OCI-LY1 (cell line): ENCODE results near the gene FAM83E.

ENCODE experiments used
- H2AFZ ChIP-seq: fragments of 200-600 bp; sonication (generic), shearing (Covaris generic); 2 replicates; pipeline ENCODE4 v1.6.0; 2014; ENCODE audit warnings: antibody characterized with exemption, mild to moderate bottlenecking, low read length
- H3F3A ChIP-seq: fragments of 200-600 bp; sonication (generic), shearing (Covaris generic); 2 replicates; pipeline ENCODE4 v1.6.0; 2014; ENCODE audit warnings: mild to moderate bottlenecking, antibody characterized with exemption, low read length, moderate library complexity; ENCODE audit not compliant: insufficient read depth
- H3K27ac ChIP-seq: fragments of 200-600 bp; sonication (generic); 2 replicates; pipeline ENCODE4 v1.5.1; 2014; ENCODE audit warnings: low read length, mixed run types, mild to moderate bottlenecking, low read depth; ENCODE audit not compliant: poor library complexity, severe bottlenecking
- H3K27me3 ChIP-seq: fragments of 200-600 bp; sonication (generic); 2 replicates; pipeline ENCODE4 v1.6.0; 2014; ENCODE audit warnings: antibody characterized with exemption, mild to moderate bottlenecking, low read length, moderate library complexity; ENCODE audit not compliant: insufficient read depth
- H3K36me3 ChIP-seq: fragments of 200-600 bp; sonication (generic); 2 replicates; pipeline ENCODE4 v1.6.1; 2014; ENCODE audit warnings: mild to moderate bottlenecking, antibody characterized with exemption, low read length, moderate library complexity, mixed read lengths; ENCODE audit not compliant: insufficient read depth
- H3K4me1 ChIP-seq: fragments of 200-600 bp; sonication (generic); 2 replicates; pipeline ENCODE4 v1.5.1; 2014; ENCODE audit warnings: mild to moderate bottlenecking, low read length, moderate library complexity; ENCODE audit not compliant: insufficient read depth, severe bottlenecking
- H3K4me2 ChIP-seq: fragments of 200-600 bp; sonication (generic), shearing (Covaris generic); 2 replicates; pipeline ENCODE4 v1.6.1; 2014; ENCODE audit warnings: low read length
- H3K4me3 ChIP-seq: fragments of 200-600 bp; sonication (generic); 2 replicates; pipeline ENCODE4 v1.5.1; 2014; ENCODE audit warnings: low read length, low read depth, mild to moderate bottlenecking, mixed read lengths; ENCODE audit not compliant: poor library complexity, severe bottlenecking
- H3K79me2 ChIP-seq: fragments of 200-600 bp; shearing (Covaris generic); 2 replicates; pipeline ENCODE4 v1.6.1; 2016; ENCODE audit warnings: mixed run types, low read length, mixed read lengths; ENCODE audit not compliant: insufficient read depth
- H3K9ac ChIP-seq: fragments of 200-600 bp; sonication (generic), shearing (Covaris generic); 2 replicates; pipeline ENCODE4 v1.6.1; 2014; ENCODE audit warnings: mild to moderate bottlenecking, low read length, mixed read lengths
- H3K9me2 ChIP-seq: fragments of 200-600 bp; sonication (generic), shearing (Covaris generic); 2 replicates; pipeline ENCODE4 v1.6.1; 2014; ENCODE audit warnings: low read depth, mild to moderate bottlenecking, low read length, mixed read lengths
- H3K9me3 ChIP-seq: fragments of 200-600 bp; shearing (Covaris generic); 2 replicates; pipeline ENCODE4 v1.6.1; 2014; ENCODE audit warnings: low read length, mixed read lengths
- H4K20me1 ChIP-seq: fragments of 200-600 bp; sonication (generic), shearing (Covaris generic); 2 replicates; pipeline ENCODE4 v1.6.0; 2016; ENCODE audit warnings: mild to moderate bottlenecking, low read length; ENCODE audit not compliant: insufficient read depth
- CTCF ChIP-seq: fragments of 200-600 bp; sonication (generic), shearing (Covaris generic); IDR thresholded peaks from 2 replicates; pipeline ENCODE4 v1.5.1; 2017; ENCODE audit warnings: mild to moderate bottlenecking, antibody characterized with exemption, low read length, moderate library complexity, mixed read lengths
- EZH2 ChIP-seq: fragments of 200-600 bp; sonication (generic), shearing (Covaris generic); IDR thresholded peaks from 2 replicates; pipeline ENCODE4 v1.8.0; 2017; ENCODE audit warnings: borderline replicate concordance, mixed run types, mild to moderate bottlenecking, antibody characterized with exemption, low read length, moderate library complexity, mixed read lengths

The FAM83E gene

GRCh38 chr19:48634424-48635262, 19.8 kb upstream of the FAM83E start:
- TF ChIP-seq EZH2 (no peak), CTCF (no peak)
- H3K79me2 ChIP-seq: no peaks in the 10 kb centered on the region
- H2AFZ ChIP-seq: no peak overlapping the region
- H3K4me1 ChIP-seq: peaks cover 53% of the 10 kb centered on the region
- peak overlapping the region; percentile 84 for H3K4me3 ChIP-seq
- H3K4me2 ChIP-seq: peak overlapping the region; percentile 93
- H3K27ac ChIP-seq: peak overlapping the region; percentile 86
- no peaks in the 10 kb centered on the region for H3K27me3 ChIP-seq
- no peaks in the 10 kb centered on the region for H4K20me1 ChIP-seq
- H3K9ac ChIP-seq: peak overlapping the region; percentile 82
- no peaks in the 10 kb centered on the region for H3K9me2 ChIP-seq
- H3K9me3 ChIP-seq: no peaks in the 10 kb centered on the region
- peaks cover 12% of the 10 kb centered on the region for H3K36me3 ChIP-seq
- 0 out of 2 replicates have a peak, but pooled peaks cover 5% of the 10 kb centered on the region for H3F3A ChIP-seq

- H3K9me2 ChIP-seq: no peaks in the 10 kb centered on the region
- no peaks in the 10 kb centered on the region for H3K27me3 ChIP-seq
- H2AFZ ChIP-seq: no peak overlapping the region
- peak overlapping the region; percentile 84 for H3K4me3 ChIP-seq
- no peak for TF ChIP-seq EZH2
- TF ChIP-seq CTCF: no peak
- H3K36me3 ChIP-seq: peaks cover 17% of the 10 kb centered on the region
- H3K79me2 ChIP-seq: no peaks in the 10 kb centered on the region
- no peaks in the 10 kb centered on the region for H4K20me1 ChIP-seq
- H3K27ac ChIP-seq: peak overlapping the region; percentile 86
- H3K9ac ChIP-seq: peak overlapping the region; percentile 82
- H3K9me3 ChIP-seq: no peaks in the 10 kb centered on the region
- H3F3A ChIP-seq: 0 out of 2 replicates have a peak, but pooled peaks cover 5% of the 10 kb centered on the region
- H3K4me1 ChIP-seq: peaks cover 53% of the 10 kb centered on the region
- H3K4me2 ChIP-seq: peak overlapping the region; percentile 93
These were observed 19.1 kb upstream of the FAM83E start for GRCh38 chr19:48634036-48634342.

GRCh38 chr19:48633148-48634035, 18.5 kb upstream of the FAM83E start:
- TF ChIP-seq EZH2 (no peak), CTCF (no peak)
- peak overlapping the region; percentile 82 for H3K9ac ChIP-seq
- peak overlapping the region; percentile 86 for H3K27ac ChIP-seq
- H3K79me2 ChIP-seq: no peaks in the 10 kb centered on the region
- H3K36me3 ChIP-seq: peaks cover 17% of the 10 kb centered on the region
- H3K4me2 ChIP-seq: peak overlapping the region; percentile 93
- H3K27me3 ChIP-seq: no peaks in the 10 kb centered on the region
- H3K4me1 ChIP-seq: peaks cover 48% of the 10 kb centered on the region
- no peaks in the 10 kb centered on the region for H3K9me2 ChIP-seq
- H3K4me3 ChIP-seq: peak overlapping the region; percentile 84
- H3F3A ChIP-seq: 0 out of 2 replicates have a peak, but pooled peaks cover 5% of the 10 kb centered on the region
- H2AFZ ChIP-seq: no peak overlapping the region
- no peaks in the 10 kb centered on the region for H3K9me3 ChIP-seq
- H4K20me1 ChIP-seq: no peaks in the 10 kb centered on the region
